AG04449 (cell line): ENCODE results near the gene LUC7L.

ENCODE experiments used
- CTCF ChIA-PET: fragments of 350-600 bp; formaldehyde crosslinking; extraction: SDS; loops from one replicate; lab custom pipeline; 2021; ENCODE audit warnings: antibody characterized with exemption; lab: Yijun Ruan, JAX
- POLR2A ChIA-PET: fragments of 400-600, 350-600 bp; formaldehyde crosslinking; extraction: SDS; loops from one replicate; lab custom pipeline; 2020; ENCODE audit warnings: antibody characterized with exemption, inconsistent platforms; lab: Yijun Ruan, JAX
- DNase-seq: peaks from one replicate; pipeline ENCODE4 v3.0.0-alpha.2; 2010; ENCODE audit warnings: low read depth, low spot score
- H3K4me3 ChIP-seq: 2 replicates; pipeline ENCODE4 v1.5.1; 2011; ENCODE audit warnings: low read depth, mild to moderate bottlenecking, control low read depth, low read length
- CTCF ChIP-seq: IDR thresholded peaks from one replicate; pipeline ENCODE4 v1.5.1; 2011; ENCODE audit warnings: mild to moderate bottlenecking, moderate library complexity, low read length, control low read depth, inconsistent platforms; ENCODE audit not compliant: insufficient read depth; ENCODE audit errors: missing control alignments

LUC7L gene, protein sequence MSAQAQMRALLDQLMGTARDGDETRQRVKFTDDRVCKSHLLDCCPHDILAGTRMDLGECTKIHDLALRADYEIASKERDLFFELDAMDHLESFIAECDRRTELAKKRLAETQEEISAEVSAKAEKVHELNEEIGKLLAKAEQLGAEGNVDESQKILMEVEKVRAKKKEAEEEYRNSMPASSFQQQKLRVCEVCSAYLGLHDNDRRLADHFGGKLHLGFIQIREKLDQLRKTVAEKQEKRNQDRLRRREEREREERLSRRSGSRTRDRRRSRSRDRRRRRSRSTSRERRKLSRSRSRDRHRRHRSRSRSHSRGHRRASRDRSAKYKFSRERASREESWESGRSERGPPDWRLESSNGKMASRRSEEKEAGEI

DNA sequence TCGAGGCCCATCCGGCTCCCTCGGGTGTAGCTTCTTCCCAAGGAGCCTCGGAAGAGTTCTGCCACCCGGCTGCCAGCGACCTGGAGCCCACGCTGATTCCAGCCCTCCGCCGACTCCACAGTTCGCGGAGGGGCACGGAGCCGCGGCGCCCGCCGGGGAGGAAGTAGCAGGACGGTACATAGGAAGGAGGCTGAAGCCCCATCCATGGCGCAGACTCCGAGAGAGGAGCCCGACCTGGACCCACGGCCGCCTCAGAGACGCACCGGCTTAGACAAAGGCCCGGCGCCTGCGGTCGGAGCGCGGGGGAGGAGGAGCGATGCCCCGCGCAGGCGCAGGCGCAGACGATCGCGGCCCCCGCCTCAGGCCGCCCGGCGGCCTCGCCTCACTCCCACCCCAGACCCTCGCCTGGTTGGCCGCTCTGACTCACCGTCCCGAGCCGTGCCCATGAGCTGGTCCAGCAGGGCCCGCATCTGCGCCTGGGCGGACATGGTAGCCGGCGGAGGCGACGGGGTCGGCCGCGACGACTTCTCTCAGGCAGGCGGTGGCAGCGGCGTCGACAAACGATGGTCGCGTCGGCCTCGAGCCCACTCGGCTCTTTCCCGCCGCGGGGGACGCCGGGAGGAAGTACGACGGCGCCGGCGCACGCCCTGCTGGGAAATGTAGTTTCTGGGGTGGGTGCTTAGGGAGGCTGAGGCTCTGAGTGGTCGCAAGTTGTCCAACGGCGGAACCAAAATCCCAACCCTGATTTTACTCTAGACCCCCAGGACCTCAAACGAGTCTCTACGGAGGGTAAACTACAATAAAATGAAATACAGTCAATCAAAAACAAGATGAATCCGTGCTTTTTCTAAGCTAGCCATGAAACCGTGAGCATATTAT is at the start of gene LUC7L:
Gene LUC7L, minus strand, starts transcription at position 598 of the 879 bp plus-strand sequence. Its CDS starts 110 bp downstream, at position 488.
- DNase-seq: no peak
- TF ChIP-seq CTCF: no peak
- ChIA-PET POLR2A (interaction anchor here (1.0 kb wide), 1 partner anchor 37 kb away, joined by 3 read pairs; no protein-coding TSS in a partner anchor), CTCF (interaction anchor here (1.0 to 3.6 kb wide), 10 partner anchors 10 to 125 kb away, joined by 3 to 19 read pairs (median 4); partner anchors contain the start of gene HBQ1)
- H3K4me3 ChIP-seq: peak within 1 kb of the TSS; percentile 97

GRCh38 chr16:278863-279366 is 49.7 kb upstream of the LUC7L start:
- ChIA-PET POLR2A (no interaction called here), CTCF (interaction anchor here (1.2 kb wide), 1 partner anchor 44 kb away, joined by 3 read pairs; the partner anchor contains the start of gene FAM234A)
- DNase-seq: no peak
- H3K4me3 ChIP-seq: no peak overlapping the region
- no peak for TF ChIP-seq CTCF

- TF ChIP-seq CTCF: no peak
- ChIA-PET POLR2A (interaction anchor here (0.7 kb wide), 1 partner anchor 67 kb away, joined by 3 read pairs; no protein-coding TSS in a partner anchor), CTCF (no interaction called here)
- H3K4me3 ChIP-seq: no peak overlapping the region
- no peak for DNase-seq
These were observed 47.3 kb upstream of the LUC7L start for GRCh38 chr16:276426-277077.

DNA sequence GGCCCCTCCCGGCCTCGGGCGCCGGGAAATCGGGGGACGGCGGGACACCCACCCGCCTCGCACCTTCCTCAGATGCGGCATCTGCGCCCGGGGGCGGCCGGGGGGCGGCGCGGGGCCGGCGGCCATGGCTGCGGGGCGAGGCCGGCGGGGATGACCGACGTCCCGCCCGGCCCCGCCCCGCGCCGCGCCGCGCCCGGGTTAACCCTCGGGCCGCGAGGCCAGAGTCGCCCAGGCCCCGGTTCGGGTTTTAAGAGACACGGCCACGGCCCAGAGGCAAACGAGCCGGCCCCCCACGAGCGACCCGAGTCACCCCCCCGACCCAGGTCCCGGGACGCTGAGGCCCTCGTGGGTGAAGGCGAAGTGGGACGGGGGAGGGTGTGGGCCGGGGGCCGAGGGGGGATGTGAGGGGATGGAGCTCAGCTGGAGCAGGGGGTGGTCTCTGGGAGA is 46.6 kb upstream of the LUC7L start, which contains the start of gene RGS11:
Gene RGS11, minus strand, starts transcription at position 159 of the 447 bp plus-strand sequence. Its CDS starts 33 bp downstream, at position 126.
- POLR2A ChIA-PET: no interaction called here
- H3K4me3 ChIP-seq: peak within 1 kb of the TSS; percentile 34; the same call in 1 of the 2 replicates
- CTCF ChIA-PET: no interaction called here
- DNase-seq: no peak
- TF ChIP-seq CTCF: no peak

GRCh38 chr16:275041-275641 is 45.9 kb upstream of the LUC7L start:
- H3K4me3 ChIP-seq: peak overlapping the region; percentile 34; the same call in 1 of the 2 replicates
- ChIA-PET POLR2A (no interaction called here), CTCF (no interaction called here)
- DNase-seq: no peak
- no peak for TF ChIP-seq CTCF
